H1 (cell line): Measurements from ENCODE around the gene ADAMTS14. TPM values are rescaled to one million over a fixed set of nuclear protein-coding genes. Genes with fewer than 3 reads are reported as not detected.

Experiments used
- EGR1 ChIP-seq: IDR thresholded peaks from 2 replicates; pipeline ENCODE4 v1.6.1; 2011; ENCODE audit warnings: low read depth, low read length, borderline replicate concordance
- GTF2F1 ChIP-seq: IDR thresholded peaks from 2 replicates; pipeline ENCODE4 v1.6.1; 2012; ENCODE audit warnings: low read depth, low read length, improper control_type of control experiment, borderline replicate concordance
- HDAC2 ChIP-seq, 2 experiments: fragments of 300-600 bp in 1 of 2; sonication (generic) in 1 of 2; IDR thresholded peaks; 2 replicates each; pipeline ENCODE4 v1.6.1; 2011 to 2012; ENCODE audit warnings: low read depth in 2 of 2, low read length in 2 of 2, mild to moderate bottlenecking in 2 of 2, moderate library complexity in 2 of 2, borderline replicate concordance in 1 of 2, inconsistent platforms in 1 of 2
- KDM1A ChIP-seq: fragments of 200-600, 300-600 bp; sonication (generic); IDR thresholded peaks from 2 replicates; pipeline ENCODE4 v1.7.1; 2016; ENCODE audit warnings: mild to moderate bottlenecking, low read length, borderline replicate concordance
- polyA plus RNA-seq, 7 experiments: library from polyadenylated mRNA; depleted of rRNA in 3 of 7; stranded (reverse) in 5 of 7; unstranded in 2 of 7; fragments of >200 nt in 5 of 7; fragments of 200-250 nt in 2 of 7; gene quantifications; 1 replicate in 5 of 7; 2 replicates in 1 of 7; 4 replicates in 1 of 7; pipeline versions ENCODE4 v1.2.1 to v1.2.3, GENCODE V29; 2011 to 2013; ENCODE audit warnings: missing spikeins in 2 of 7, mixed read lengths in 2 of 7
- total RNA-seq: library from RNA; stranded (reverse); fragmentation: NEBNext Ultra II Directional; extraction: Animal tissue kit (Norgen Biotek cat#: 25700); gene quantifications from 2 replicates; pipeline ENCODE4 v1.2.1, GENCODE V29; 2021

Gene ADAMTS14
- total and polyA plus RNA-seq, 2 of the 8 experiments (the other 6 are each of a cell fraction or from before 2014, with no cell fraction given), result 2.0 to 2.3 TPM

DNA sequence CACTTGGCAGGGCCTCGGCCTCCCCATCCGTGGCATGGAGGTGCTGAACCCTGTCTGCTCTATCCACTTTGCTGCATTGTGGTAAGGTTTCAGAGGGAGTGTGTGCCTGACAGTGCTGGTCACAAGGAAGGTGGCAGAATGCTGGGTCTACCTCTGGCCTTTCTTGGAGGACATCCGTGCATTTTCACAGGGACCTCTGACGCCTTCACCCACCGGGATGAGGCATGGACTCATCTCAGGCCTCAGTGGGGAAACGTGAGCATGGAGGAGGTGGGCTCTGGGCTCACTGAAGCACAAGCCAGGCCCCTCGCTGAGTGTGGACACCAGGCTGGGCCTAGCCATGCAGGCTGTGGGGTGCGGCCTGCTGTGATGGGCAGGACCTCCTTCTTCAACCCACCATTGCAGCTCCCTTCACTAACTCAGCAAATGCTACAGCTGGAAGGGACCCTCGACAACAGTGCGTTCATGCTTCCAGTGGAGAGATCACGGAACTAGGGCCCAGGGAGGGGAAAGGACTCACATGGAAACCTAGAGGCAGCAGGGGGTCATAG, 104.2 kb downstream of the ADAMTS14 start (continued):
- TF ChIP-seq EGR1 (no peak), HDAC2 (IDR thresholded peaks at IDR 0.05; ENCODE audit: borderline replicate concordance in 1 of 2, low read depth in 2 of 2, low read length in 2 of 2) (no peak), KDM1A (no peak), GTF2F1 (no peak)
